CD4-positive, alpha-beta T cell treated with Interleukin-10 for 1 hour (primary cell): ENCODE measurements around the gene SH2D4B.

Source experiments
- DNase-seq: peaks from one replicate; pipeline ENCODE4 v3.0.0-alpha.2; 2020

The SH2D4B gene

DNA sequence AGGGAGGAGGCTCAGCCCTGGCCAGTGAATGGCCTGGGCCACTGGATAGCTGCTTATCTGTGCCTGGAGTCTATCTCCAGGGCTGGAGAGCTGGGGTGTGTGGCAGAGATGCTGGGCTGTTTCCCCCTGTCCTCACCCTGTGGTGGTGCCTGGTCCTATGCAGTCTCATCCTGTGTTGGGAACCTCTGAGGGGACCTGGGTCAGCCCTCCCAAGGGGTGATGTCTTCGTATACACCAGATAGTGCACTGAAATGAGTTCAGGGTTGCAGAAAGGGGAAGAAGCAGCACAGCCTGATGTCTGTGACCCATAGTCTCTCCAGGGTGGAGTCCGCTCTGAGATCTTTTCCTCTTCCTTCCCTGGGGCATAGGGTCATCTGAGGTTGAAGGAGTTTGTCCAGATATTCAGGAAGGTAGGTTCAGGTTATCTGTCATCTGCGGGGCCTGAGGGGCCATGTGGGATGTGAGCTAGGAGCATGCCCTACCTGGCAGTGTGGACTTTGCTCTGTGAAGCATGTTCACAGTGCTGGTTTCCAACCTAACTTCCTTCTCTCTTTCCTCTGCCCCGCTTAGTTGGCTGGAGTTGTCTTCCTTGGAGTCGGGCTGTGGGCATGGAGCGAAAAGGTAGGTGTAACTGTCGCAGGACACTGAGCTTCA is 33.4 kb upstream of the SH2D4B start:
- DNase-seq, result no peak

DNA sequence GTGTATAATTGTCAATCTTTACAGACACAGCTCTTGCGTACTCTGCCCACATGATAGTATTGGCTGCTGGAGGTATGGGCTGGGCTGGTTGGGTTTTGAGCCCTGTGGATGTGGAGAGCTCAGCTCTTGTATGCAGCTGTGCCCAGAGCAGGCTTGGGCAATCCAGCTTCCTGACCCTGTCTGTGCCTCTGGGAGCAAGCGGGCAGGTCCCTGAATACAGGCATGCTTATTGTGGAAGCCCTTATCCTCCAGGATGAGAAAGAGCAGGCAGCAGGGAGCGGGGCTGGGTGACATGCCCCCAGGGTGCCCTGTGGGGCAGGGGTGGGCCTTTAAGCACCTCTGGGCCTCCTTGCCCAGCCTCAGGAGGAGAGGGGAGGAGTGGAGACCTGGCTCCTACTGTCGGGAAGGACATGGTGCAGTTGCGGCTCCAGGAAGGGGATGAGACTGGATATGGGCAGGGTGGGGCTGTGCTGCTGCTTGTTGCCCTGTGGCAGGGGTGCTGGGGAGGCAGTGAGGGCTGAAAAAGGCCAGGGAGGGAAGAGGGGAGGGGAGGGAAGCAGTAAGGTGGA is 32.7 kb upstream of the SH2D4B start:
- DNase-seq, result no peak

DNA sequence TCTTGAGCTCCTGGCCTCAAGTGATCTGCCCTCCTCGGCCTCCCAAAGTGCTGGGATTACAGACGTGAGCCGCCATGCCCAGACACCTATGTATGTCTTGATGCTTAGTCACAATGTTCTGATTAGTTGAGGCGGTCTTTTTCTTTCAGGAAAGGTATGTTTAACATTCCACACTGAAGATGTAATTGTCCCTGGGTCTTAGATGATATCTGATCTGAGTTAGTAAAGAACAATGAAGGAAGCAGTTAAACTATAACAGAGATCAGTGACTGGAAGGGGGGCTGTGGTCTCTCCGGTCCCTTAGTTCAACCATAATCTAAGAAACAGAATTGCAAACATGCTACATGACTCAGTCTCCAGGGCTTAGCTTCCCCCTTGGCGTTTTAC is 31.5 kb upstream of the SH2D4B start:
- no peak for DNase-seq

DNA sequence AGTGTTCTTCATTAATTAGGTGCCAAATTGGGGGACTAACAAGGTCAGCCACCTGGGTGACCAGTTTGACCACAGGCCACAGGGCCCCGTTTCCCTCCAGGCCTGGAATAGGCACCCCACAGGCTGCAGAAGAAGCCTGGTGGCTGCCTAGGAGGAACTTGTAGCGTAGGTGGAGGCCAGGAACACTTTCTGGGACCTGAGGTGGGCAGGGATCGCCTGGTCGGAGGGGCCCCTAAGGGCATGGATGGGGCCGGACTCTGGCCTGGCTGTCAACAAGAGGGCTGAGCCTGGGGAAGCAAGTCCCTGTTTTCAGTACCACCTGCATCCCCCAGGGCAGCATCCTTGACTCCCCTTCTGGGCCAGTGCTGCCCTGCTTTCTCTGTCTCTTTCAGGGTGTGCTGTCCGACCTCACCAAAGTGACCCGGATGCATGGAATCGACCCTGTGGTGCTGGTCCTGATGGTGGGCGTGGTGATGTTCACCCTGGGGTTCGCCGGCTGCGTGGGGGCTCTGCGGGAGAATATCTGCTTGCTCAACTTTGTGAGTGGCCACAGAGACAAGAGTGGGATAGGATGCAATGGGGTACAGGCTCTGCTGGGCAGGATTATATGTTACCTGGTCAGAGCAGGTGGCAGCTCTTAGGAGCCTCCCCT is 30.7 kb upstream of the SH2D4B start:
- DNase-seq, result no peak

DNA sequence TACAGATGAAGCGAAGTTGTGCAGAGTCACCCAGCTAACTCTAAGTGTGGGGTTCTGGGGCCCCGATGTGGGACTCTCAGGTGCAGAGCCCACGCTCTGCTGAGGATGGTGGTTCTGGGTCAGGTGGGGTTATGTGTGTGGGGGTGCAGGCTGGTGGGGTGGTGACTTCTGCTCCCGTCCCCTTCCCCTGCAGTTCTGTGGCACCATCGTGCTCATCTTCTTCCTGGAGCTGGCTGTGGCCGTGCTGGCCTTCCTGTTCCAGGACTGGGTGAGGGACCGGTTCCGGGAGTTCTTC is 28.6 kb upstream of the SH2D4B start:
- no peak for DNase-seq

DNA sequence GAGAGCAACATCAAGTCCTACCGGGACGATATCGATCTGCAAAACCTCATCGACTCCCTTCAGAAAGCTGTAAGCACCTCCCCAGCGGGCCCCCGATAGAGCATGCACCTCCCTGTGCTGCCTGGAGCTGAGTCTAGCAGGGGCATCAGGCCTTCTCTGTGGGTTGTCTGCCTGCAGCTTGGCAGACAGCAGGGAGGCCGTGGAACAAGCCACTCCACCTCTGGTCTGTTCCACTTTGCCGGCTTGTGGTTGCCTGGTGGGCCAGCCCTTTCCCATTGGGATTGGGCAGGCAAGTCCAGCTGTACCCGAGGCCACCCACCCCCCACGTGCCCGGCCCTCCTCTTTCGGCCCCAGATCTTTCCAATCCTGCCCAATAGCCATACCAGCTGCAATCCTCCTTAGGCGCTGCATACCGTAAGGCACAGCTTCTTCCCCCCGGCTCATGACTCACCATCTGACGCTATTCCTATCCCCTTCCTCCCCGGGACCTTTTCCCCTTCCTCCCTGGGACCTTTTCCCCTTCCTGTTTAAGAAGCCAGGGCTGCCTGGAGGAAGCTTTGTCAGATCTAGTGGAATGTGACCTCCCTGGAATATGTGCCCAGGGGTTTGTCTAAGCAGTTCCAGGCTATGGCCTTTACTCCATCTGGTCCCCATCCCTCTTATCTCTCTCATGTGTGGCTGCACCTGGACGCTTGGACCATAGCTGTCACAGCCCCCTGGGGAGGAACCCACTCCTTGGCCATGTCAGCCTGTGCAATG is 28.1 kb upstream of the SH2D4B start:
- DNase-seq, result no peak

DNA sequence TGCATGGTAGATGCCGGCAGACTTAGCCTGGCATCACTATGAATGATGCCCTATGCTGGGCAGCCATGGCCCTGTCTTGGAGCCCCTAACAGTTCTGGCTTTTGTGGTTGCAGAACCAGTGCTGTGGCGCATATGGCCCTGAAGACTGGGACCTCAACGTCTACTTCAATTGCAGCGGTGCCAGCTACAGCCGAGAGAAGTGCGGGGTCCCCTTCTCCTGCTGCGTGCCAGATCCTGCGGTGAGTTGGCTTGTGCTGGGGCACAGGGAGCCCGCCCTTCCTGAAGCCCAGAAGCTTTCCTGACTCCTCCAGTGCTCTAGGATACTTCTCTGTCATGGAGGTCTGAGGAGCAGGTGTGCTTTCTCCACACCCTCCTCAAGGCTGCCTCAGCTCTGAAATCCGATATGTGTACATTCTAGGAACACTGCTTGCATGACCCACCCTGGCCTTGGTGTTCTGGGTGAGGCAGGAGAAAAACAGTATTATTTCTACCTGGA is 25.6 kb upstream of the SH2D4B start:
- DNase-seq, result no peak

DNA sequence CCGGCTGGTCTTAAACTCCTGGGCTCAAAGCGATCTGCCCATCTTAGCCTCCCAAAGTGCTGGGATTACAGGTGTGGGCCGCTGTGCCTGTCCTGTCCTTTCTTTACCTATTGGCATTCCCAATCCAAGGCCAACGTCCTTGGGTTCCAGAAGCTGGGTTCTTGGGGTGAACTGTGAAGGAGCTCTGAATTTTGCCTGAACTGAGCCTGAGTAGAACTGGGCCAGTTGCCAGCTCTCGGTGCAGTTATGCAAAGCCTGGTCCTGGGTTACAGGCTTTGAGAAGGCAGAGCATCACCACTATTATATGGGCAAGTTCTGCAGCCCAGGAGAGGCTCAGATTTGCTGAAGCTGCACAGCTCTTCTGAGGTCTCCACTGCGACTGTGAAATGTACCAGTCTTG is 24.6 kb upstream of the SH2D4B start:
- DNase-seq, result no peak

DNA sequence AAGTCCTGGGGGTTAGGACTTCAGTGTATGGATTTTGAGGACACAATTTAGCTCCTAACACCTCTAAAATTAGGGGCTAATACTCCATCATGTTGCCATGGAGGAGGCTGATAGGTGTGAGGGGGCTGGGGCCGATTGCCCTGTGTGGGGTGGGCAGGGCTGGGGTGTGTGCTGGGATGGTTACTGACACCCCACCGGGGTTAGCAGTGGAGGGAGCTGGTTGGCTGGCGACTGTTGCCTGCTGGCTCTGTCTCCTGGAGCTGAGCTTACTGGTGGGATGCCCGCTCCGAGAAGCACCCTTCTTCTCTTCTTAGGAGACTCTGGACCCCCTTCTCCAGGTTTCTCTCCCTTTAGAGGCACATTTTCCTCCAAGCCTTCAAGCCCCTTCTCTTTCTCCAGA is 22.2 kb upstream of the SH2D4B start:
- DNase-seq, result no peak

DNA sequence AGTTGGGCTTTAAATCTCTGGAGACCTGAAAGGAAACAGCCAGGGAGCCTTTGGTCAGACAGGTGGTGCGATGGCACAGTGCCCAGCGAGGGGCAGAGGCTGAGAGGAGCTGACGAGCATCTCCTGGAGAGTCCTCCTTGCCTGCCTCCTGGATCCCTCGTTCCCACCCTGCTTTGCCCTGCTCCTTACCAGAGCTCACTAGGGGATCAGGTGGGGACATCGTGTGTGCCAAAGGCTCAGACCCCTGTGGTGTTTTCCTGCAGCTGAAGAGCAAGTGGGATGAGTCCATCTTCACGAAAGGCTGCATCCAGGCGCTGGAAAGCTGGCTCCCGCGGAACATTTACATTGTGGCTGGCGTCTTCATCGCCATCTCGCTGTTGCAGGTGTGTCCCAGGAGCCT is 21.8 kb upstream of the SH2D4B start:
- no peak for DNase-seq

DNA sequence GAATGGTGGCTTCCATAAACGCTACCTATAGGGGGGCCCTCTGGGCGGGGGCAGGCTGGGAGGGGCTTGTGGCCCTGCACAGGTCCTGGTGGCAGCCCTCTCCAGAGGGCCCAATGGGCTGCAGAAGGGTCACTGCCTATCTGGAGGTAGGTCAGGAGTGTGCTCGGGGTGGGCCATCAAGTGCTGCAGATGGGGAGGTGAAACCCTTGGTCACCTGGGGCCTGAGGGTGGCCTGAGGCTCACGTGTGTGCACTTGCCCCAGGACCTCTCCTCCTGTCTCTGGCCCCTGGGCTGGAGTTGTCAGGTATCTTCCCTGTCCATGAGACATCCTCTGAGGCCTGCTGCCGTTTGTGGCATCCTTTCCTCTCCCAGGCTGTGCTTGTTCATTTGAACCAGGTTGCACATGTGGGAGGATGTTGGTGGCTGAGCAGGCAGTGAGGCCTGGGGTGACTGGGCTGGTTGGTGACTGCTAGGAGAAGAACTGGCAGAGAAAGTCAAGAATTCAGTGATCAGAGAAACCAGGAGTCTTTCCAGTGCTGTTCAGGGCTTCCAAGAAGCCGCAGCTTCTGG is 21.1 kb upstream of the SH2D4B start:
- DNase-seq, result no peak

DNA sequence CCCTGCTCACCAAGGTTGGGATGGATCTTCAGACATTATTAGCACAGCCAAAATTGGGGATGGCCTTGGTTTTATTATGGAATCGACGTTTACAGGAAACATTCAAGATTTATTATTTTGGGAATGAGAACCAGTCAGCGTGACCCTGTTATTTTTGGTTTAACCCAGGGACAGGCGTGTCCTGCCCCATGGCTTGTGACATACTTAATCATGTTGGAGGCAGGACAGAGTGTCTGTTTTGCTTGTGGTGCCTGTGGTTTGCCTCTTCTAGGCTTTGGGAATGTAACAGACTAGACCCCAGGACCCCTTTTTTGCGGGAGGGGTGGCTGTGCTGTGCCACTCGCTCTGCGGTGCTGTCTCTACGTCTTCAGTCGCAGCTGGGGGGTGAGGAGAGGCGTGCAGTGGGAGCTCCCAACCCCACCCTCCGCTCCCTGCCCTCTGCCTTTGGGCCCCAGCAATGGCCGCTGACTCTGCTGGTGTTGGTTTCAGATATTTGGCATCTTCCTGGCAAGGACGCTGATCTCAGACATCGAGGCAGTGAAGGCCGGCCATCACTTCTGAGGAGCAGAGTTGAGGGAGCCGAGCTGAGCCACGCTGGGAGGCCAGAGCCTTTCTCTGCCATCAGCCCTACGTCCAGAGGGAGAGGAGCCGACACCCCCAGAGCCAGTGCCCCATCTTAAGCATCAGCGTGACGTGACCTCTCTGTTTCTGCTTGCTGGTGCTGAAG is 20.1 kb upstream of the SH2D4B start:
- DNase-seq, result no peak

DNA sequence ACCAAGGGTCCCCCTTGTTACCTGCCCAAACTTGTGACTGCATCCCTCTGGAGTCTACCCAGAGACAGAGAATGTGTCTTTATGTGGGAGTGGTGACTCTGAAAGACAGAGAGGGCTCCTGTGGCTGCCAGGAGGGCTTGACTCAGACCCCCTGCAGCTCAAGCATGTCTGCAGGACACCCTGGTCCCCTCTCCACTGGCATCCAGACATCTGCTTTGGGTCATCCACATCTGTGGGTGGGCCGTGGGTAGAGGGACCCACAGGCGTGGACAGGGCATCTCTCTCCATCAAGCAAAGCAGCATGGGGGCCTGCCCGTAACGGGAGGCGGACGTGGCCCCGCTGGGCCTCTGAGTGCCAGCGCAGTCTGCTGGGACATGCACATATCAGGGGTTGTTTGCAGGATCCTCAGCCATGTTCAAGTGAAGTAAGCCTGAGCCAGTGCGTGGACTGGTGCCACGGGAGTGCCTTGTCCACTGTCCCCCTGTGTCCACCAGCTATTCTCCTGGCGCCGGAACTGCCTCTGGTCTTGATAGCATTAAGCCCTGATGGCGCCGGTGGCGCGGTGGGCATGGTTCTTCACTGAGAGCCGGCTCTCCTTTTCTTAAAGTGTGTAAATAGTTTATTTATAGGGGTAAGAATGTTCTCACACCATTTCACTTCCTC is 19.4 kb upstream of the SH2D4B start:
- no peak for DNase-seq

DNA sequence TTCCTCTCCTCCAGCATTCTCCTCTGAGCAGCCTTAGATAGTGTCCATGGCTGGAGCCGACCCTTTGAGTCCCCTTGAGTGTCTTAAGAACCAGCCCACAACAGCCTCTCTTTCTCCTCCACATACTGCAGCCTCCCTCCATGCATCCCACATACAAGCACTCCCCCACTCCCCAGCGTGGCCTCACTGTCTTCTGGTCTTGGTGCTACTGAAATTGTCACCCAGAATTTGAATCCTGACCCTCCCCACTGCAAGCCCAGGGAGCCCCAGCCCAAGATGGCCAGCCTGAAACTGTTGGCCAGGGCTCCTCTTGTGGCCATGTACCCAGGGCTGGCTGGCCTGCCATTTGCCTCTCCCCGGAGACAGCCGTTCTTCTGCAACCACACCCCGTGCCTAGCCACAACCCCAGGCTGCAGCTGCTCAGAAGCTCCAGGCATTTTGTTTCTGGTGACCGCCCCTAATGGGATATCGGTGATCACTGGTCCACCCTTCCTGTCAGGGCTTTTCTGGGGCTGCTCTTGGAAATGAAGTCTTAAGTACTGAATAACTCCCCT is 18.8 kb upstream of the SH2D4B start:
- no peak for DNase-seq

DNA sequence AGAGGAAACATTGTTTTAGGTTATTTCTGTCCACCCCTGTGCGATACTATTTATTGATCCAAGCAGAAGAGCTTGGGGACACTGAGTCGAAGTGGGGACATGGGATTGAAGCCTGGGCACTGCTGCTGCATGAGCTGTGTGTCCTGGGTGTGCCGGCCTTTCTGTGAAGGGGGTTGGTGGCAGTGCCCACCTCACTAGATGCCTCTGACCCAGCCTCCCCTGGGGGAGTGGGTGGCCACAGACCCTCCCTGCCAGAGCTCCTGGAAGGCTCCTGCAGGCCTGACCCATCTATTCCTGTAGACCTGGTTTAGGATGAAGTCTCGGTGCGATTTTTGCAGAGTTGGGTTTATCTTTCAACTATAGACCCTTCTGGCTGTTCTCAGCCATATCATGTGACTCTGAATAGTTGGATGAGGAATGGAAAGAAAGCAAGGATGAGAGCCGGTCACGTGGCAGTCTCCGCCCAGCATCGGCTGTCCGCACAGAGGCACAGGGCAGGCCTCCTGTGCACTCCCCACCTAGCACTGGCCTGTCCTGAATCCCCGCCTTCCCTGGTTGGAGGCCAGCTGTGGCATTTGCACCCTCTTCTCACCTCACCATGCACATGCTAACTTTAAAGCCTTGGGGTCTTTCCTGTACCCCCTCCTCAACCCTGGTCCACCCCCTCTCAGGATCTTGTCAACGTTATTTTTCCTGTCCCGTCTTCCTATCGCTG is 17.6 kb upstream of the SH2D4B start:
- no peak for DNase-seq

DNA sequence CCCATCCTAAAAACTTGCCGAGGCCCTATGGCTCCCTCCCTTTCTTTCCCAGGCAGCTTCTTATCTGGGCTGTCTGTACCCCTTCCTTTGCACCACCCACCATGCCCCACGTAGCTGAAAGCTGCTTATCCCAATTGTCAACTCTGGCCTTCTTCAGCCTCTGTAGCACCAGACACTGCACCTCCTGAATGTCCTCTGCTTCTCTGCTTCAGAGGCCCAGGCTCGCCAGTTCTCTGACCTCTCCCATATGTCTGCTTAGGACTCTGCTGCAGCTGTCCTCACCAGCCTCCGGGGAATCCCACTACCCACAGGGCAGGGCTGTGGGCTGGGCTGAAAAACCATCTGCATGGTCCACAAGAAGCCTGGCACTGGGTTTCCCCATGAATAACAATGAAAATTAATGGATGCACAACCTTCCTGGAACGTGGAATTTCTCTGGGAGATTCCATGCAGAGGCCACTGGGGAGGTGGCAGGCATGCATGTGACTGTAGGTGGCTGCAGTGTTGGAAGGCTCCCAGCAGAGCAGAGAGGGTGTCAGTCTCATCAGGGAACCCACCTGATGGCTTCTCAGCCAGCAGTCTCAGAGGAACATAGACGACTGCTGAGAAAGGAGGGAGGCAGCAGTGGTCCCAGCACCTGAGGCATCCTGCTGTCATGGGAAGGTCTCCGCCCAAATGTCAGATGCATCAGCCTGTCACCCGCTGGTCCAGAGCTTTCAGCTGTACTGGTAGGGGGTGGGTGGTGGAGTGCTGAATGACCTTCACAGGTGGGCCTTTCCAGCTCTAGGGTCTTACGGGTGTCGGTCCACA is 16.8 kb upstream of the SH2D4B start:
- DNase-seq, result no peak

DNA sequence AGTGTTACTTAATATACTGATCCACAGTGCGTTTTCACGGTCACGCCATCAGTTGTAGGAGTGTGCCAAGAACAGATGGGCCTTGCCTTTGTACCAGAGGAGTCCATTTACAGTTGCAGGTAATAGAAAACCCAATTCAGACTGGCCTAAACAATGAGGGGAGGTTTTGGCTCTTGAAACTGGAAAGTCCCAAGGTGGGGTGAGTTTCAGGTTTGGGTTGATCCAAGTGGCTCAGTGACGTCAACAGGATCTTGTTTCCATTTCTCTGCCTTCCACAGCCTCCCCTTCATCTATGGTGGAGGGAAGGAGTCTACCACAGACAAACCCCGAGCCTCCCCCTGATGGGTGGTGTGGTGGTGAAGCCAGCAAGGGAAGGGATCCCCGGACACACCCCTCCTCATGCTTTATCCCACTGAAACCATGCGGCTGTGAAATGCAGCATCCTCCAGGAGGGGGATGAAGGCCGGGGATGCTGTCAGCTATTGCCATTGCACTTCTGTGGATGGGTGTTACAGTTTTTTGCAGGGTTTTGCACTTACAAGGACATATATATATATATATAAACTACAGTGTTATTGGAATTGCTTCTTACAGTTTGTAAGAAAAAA is 14.8 kb upstream of the SH2D4B start:
- DNase-seq, result no peak

DNA sequence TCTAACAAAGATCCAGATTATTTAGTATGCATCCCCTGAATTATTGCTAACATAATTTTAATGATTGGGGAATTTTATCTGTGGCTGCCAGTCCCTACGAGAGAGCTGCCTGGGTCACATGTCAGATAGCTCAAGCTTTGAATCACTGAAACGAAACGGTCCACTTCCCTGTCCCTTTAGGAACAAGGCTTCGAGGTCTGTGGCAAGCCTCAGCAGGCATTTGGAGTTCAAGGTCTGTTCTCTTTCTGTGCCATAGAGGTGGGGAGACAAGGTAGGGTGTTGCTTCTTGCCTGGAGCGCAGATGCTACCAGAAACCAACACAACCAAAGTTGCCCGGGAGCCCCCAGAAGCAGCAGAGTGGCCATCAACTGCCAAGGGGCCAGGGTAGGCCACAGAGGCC is 13.9 kb upstream of the SH2D4B start:
- no peak for DNase-seq

DNA sequence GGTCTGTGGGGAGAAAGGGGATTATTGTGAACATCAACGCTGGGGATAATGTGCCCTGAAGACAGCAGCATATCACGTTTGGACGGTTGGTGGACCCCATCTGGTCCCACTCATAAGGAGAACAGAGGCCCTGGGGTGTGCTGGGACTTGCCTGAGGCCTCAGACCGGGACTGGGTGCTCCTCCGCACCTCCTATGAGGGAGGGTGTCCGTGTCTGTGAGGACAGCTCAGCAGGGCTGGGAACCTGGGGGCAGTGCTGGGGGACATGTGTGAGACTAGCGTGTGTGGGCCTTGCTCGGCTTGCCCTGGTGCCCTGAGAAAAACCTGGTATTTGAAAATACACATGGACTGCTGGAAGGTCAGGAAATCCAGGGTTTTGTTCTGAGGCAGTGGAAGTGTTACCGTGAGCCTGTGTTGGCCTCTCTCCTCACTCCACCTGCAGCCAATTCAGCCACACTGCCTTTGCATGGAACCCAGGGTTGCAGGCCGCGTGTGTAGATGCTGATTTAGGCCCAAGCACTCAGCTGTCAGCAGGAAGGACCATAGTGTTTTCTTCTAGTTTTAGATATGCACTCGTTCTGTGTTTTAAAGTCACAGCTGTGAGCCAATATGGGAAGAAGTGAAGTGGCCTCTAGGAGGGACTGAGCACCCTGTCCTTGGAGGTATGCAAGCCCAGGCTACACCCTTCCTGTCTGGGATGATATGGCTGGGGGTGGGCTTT is 13.4 kb upstream of the SH2D4B start:
- no peak for DNase-seq
